GM23338 (cell line): ENCODE results near the gene DLG3. TPM values are rescaled to one million over a fixed set of nuclear protein-coding genes. Genes with fewer than 3 reads are reported as not detected.
"Not testable (repeated sequence)": the region's sequence is repeated elsewhere in the genome, so short reads cannot be mapped to it uniquely, and the experiment has no call there.

ENCODE experiments used
- ATAC-seq: fragments of 200-7000 bp; cut with Tn5 transposase; 3 replicates; pipeline ENCODE4 v1.9.1; 2020
- DNase-seq: peaks from one replicate; pipeline ENCODE4 v3.0.0-alpha.2; 2015; ENCODE audit warnings: low spot score
- H2AFZ ChIP-seq: fragments of 200-600 bp; sonication (generic); 2 replicates; pipeline ENCODE4 v1.8.0; 2016; ENCODE audit warnings: antibody characterized with exemption, mild to moderate bottlenecking, moderate library complexity
- H3F3A ChIP-seq: fragments of 200-600 bp; sonication (generic); replicated peaks from 2 replicates; pipeline ENCODE4 v1.8.0; 2017; ENCODE audit warnings: antibody characterized with exemption, mixed run types, low read depth
- H3K27ac ChIP-seq: fragments of 200-600 bp; sonication (generic); 2 replicates; pipeline ENCODE4 v1.6.1; 2016; ENCODE audit warnings: low read depth
- H3K27me3 ChIP-seq: fragments of 200-600 bp; sonication (generic); 2 replicates; pipeline ENCODE4 v1.8.0; 2016; ENCODE audit warnings: mild to moderate bottlenecking, mixed run types, moderate library complexity; ENCODE audit not compliant: insufficient read depth
- H3K36me3 ChIP-seq: fragments of 200-600 bp; sonication (generic); 2 replicates; pipeline ENCODE4 v1.8.0; 2016; ENCODE audit warnings: mild to moderate bottlenecking; ENCODE audit not compliant: insufficient read depth
- H3K4me1 ChIP-seq: fragments of 200-600 bp; sonication (generic); 2 replicates; pipeline ENCODE4 v1.8.0; 2016; ENCODE audit warnings: mild to moderate bottlenecking, moderate library complexity; ENCODE audit not compliant: insufficient read depth
- H3K4me2 ChIP-seq: fragments of 200-600 bp; sonication (generic); 2 replicates; pipeline ENCODE4 v1.7.1; 2017; ENCODE audit warnings: mixed run types
- H3K4me3 ChIP-seq: fragments of 200-600 bp; sonication (generic); 2 replicates; pipeline ENCODE4 v1.6.1; 2016; ENCODE audit warnings: mixed run types
- H3K79me2 ChIP-seq: fragments of 200-600 bp; sonication (generic); replicated peaks from 2 replicates; pipeline ENCODE4 v1.8.0; 2017; ENCODE audit warnings: mild to moderate bottlenecking; ENCODE audit not compliant: insufficient read depth
- H3K9me2 ChIP-seq: fragments of 200-600 bp; sonication (generic); 2 replicates; pipeline ENCODE4 v1.8.0; 2017; ENCODE audit not compliant: insufficient read depth
- H4K20me1 ChIP-seq: fragments of 200-600 bp; sonication (generic); replicated peaks from 2 replicates; pipeline ENCODE4 v1.8.0; 2017; ENCODE audit warnings: mild to moderate bottlenecking; ENCODE audit not compliant: insufficient read depth
- H3K27ac Mint-ChIP-seq: 2 replicates; pipeline ENCODE4 v1.8.0; 2020; ENCODE audit warnings: inconsistent platforms, mild to moderate bottlenecking, moderate library complexity, mixed read lengths
- H3K27me3 Mint-ChIP-seq: 3 replicates; pipeline ENCODE4 v1.8.0; 2022; ENCODE audit warnings: low read depth, mild to moderate bottlenecking, moderate library complexity, mixed read lengths, inconsistent platforms; ENCODE audit not compliant: insufficient read depth, poor library complexity
- H3K36me3 Mint-ChIP-seq: 3 replicates; pipeline ENCODE4 v1.8.0; 2021; ENCODE audit warnings: low read depth, mild to moderate bottlenecking, inconsistent platforms, moderate library complexity, mixed read lengths
- H3K4me1 Mint-ChIP-seq: 3 replicates; pipeline ENCODE4 v1.8.0; 2020; ENCODE audit warnings: mild to moderate bottlenecking, inconsistent platforms, mixed read lengths
- H3K4me3 Mint-ChIP-seq: 3 replicates; pipeline ENCODE4 v1.8.0; 2021; ENCODE audit warnings: moderate library complexity, mild to moderate bottlenecking, inconsistent platforms, mixed read lengths
- H3K9me3 Mint-ChIP-seq: 3 replicates; pipeline ENCODE4 v1.8.0; 2020; ENCODE audit warnings: moderate library complexity, mild to moderate bottlenecking, inconsistent platforms, mixed read lengths
- CTCF ChIP-seq, 2 experiments: fragments of 200-600 bp in 1 of 2; sonication (generic) in 1 of 2; conservative IDR thresholded peaks; 2 replicates each; pipeline versions ENCODE4 v1.5.1 to v1.6.1; 2016 to 2017; ENCODE audit warnings: antibody characterized with exemption in 2 of 2, low read depth in 2 of 2, mild to moderate bottlenecking in 2 of 2, moderate library complexity in 1 of 2
- POLR2AphosphoS5 ChIP-seq: IDR thresholded peaks from 2 replicates; pipeline ENCODE4 v1.6.1; 2016; ENCODE audit warnings: antibody characterized with exemption, low read depth
- polyA plus RNA-seq: library from polyadenylated mRNA; unstranded; fragments of >200 nt; fragmentation: Nextera tagmentation; extraction: Ambion mirVana; gene quantifications from 2 replicates; pipeline ENCODE4 v1.2.1, GENCODE V29; 2016
- total RNA-seq: library from RNA; depleted of rRNA; stranded (reverse); fragments of >200 nt; shearing (Covaris generic); gene quantifications from 2 replicates; pipeline ENCODE4 v1.2.3, GENCODE V29; 2014
- TF ChIP-seq, protein P1 (sequence below): fragments of 250-450 bp; sonication (Bioruptor Pico); IDR thresholded peaks from 2 replicates; pipeline ENCODE4 v1.5.0; 2020; ENCODE audit warnings: mild to moderate bottlenecking, moderate library complexity

Gene DLG3
- total and polyA plus RNA-seq, 2 experiments from 2014 or later: 13.0 to 61.8 TPM

GRCh38 chrX:70509078-70509477 is 64.4 kb downstream of the DLG3 start:
- H3K4me3 Mint-ChIP-seq: no peak overlapping the region
- H3K9me3 Mint-ChIP-seq: no peaks in the 10 kb centered on the region; the same call in 2 of the 3 replicates
- Histone ChIP-seq H3K9me2 (no peaks in the 10 kb centered on the region), H2AFZ (no peak overlapping the region), H3K27ac (no peak overlapping the region), H3K4me1 (peaks cover 12% of the 10 kb centered on the region), H3K79me2 (no peaks in the 10 kb centered on the region), H3F3A (no peaks in the 10 kb centered on the region), H3K27me3 (no peaks in the 10 kb centered on the region), H3K4me2 (no peak overlapping the region), H4K20me1 (no peaks in the 10 kb centered on the region), H3K4me3 (no peak overlapping the region), H3K36me3 (no peaks in the 10 kb centered on the region)
- DNase-seq (no peak), ATAC-seq (no peak)
- H3K36me3 Mint-ChIP-seq: peaks cover 11% of the 10 kb centered on the region
- TF ChIP-seq, protein P1, sequence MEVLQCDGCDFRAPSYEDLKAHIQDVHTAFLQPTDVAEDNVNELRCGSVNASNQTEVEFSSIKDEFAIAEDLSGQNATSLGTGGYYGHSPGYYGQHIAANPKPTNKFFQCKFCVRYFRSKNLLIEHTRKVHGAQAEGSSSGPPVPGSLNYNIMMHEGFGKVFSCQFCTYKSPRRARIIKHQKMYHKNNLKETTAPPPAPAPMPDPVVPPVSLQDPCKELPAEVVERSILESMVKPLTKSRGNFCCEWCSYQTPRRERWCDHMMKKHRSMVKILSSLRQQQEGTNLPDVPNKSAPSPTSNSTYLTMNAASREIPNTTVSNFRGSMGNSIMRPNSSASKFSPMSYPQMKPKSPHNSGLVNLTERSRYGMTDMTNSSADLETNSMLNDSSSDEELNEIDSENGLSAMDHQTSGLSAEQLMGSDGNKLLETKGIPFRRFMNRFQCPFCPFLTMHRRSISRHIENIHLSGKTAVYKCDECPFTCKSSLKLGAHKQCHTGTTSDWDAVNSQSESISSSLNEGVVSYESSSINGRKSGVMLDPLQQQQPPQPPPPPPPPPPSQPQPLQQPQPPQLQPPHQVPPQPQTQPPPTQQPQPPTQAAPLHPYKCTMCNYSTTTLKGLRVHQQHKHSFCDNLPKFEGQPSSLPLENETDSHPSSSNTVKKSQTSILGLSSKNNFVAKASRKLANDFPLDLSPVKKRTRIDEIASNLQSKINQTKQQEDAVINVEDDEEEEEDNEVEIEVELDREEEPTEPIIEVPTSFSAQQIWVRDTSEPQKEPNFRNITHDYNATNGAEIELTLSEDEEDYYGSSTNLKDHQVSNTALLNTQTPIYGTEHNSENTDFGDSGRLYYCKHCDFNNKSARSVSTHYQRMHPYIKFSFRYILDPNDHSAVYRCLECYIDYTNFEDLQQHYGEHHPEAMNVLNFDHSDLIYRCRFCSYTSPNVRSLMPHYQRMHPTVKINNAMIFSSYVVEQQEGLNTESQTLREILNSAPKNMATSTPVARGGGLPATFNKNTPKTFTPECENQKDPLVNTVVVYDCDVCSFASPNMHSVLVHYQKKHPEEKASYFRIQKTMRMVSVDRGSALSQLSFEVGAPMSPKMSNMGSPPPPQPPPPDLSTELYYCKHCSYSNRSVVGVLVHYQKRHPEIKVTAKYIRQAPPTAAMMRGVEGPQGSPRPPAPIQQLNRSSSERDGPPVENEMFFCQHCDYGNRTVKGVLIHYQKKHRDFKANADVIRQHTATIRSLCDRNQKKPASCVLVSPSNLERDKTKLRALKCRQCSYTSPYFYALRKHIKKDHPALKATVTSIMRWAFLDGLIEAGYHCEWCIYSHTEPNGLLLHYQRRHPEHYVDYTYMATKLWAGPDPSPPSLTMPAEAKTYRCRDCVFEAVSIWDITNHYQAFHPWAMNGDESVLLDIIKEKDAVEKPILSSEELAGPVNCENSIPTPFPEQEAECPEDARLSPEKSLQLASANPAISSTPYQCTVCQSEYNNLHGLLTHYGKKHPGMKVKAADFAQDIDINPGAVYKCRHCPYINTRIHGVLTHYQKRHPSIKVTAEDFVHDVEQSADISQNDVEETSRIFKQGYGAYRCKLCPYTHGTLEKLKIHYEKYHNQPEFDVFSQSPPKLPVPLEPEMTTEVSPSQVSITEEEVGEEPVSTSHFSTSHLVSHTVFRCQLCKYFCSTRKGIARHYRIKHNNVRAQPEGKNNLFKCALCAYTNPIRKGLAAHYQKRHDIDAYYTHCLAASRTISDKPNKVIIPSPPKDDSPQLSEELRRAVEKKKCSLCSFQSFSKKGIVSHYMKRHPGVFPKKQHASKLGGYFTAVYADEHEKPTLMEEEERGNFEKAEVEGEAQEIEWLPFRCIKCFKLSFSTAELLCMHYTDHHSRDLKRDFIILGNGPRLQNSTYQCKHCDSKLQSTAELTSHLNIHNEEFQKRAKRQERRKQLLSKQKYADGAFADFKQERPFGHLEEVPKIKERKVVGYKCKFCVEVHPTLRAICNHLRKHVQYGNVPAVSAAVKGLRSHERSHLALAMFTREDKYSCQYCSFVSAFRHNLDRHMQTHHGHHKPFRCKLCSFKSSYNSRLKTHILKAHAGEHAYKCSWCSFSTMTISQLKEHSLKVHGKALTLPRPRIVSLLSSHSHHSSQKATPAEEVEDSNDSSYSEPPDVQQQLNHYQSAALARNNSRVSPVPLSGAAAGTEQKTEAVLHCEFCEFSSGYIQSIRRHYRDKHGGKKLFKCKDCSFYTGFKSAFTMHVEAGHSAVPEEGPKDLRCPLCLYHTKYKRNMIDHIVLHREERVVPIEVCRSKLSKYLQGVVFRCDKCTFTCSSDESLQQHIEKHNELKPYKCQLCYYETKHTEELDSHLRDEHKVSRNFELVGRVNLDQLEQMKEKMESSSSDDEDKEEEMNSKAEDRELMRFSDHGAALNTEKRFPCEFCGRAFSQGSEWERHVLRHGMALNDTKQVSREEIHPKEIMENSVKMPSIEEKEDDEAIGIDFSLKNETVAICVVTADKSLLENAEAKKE: no peak
- TF ChIP-seq POLR2AphosphoS5 (no peak), CTCF (conservative IDR thresholded peaks at IDR 0.05; ENCODE audit: low read depth in 2 of 2) (no peak)
- H3K27me3 Mint-ChIP-seq: peaks cover 7% of the 10 kb centered on the region
- peaks cover 35% of the 10 kb centered on the region for H3K4me1 Mint-ChIP-seq
- no peak overlapping the region for H3K27ac Mint-ChIP-seq

- not testable (repeated sequence) for H3K4me3 Mint-ChIP-seq, H4K20me1 ChIP-seq, ATAC-seq, H3K36me3 ChIP-seq, H2AFZ ChIP-seq, H3F3A ChIP-seq, H3K9me3 Mint-ChIP-seq, H3K27me3 Mint-ChIP-seq, H3K4me1 ChIP-seq, H3K4me2 ChIP-seq, DNase-seq, H3K4me1 Mint-ChIP-seq, H3K36me3 Mint-ChIP-seq, H3K27ac ChIP-seq, H3K79me2 ChIP-seq, H3K4me3 ChIP-seq, H3K27me3 ChIP-seq, H3K9me2 ChIP-seq, H3K27ac Mint-ChIP-seq
Measured at GRCh38 chrX:70515270-70515669, 70.6 kb downstream of the DLG3 start.

DNA sequence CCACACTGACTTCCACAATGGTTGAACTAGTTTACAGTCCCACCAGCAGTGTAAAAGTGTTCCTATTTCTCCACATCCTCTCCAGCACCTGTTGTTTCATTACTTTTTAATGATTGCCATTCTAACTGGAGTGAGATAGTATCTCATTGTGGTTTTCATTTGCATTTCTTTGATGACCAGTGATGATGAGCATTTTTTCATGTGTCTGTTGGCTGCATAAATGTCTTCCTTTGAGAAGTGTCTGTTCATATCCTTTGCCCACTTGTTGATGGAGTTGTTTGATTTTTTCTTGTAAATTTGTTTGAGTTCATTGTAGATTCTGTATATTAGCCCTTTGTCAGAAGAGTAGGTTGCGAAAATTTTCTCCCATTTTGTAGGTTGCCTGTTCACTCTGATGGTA is 71.1 kb downstream of the DLG3 start:
- H3K4me1 Mint-ChIP-seq: not testable (repeated sequence)

More for the DNA sequence above, 71.1 kb downstream of the DLG3 start:
- DNase-seq, H3K27ac Mint-ChIP-seq, H3K27ac ChIP-seq, H3K27me3 ChIP-seq, ATAC-seq, H3K9me2 ChIP-seq, H3K9me3 Mint-ChIP-seq, H3F3A ChIP-seq, H4K20me1 ChIP-seq, H3K79me2 ChIP-seq, H3K36me3 ChIP-seq, H3K36me3 Mint-ChIP-seq, H3K27me3 Mint-ChIP-seq, H3K4me3 Mint-ChIP-seq, H3K4me3 ChIP-seq, H3K4me2 ChIP-seq, H3K4me1 ChIP-seq, H2AFZ ChIP-seq: not testable (repeated sequence)
